ENCODE data around the gene ATP8A2.

Gene ATP8A2

DNA sequence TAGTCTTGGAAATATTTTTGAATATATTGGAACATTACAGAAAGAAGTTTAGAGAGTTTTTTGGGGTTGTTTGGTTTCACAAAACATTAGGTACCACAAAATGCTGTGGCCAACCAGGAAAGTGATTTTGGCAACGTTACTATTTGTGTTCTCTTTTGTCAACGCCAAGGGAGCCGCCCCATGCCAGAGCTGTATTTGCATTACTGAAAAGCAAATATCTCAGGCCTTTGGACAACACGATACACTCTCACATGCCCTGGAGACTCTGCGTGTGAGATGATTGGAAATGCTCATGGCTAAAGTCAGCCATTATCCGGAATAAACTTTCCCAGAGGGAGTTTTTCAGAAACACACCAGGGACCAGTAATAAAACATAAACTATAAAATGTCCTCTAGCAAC, 355.5 kb downstream of the ATP8A2 start:
- DNase-seq (ENCODE audit: low spot score) (no peak), FAIRE-seq (no peak)

DNA sequence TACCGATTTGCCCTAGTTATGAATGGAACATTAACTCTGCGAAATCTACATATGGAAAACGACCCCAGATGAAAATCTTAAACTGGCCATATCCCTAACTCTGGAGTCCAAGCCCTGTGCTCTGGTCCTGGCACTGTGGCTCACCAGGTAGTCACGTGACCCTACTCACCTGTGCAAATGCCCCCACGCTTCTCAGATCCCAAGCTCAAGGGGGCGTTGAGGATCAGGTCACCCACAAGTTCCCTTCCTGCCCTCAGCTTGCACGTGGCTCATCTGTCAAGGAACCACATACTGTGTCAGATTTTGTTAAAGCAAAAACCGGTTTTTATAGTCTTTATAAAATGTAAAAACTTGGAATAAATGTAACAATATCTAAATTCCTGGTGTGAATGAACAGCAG, 356.0 kb downstream of the ATP8A2 start:
- FAIRE-seq (no peak), DNase-seq (ENCODE audit: low spot score) (no peak)

DNA sequence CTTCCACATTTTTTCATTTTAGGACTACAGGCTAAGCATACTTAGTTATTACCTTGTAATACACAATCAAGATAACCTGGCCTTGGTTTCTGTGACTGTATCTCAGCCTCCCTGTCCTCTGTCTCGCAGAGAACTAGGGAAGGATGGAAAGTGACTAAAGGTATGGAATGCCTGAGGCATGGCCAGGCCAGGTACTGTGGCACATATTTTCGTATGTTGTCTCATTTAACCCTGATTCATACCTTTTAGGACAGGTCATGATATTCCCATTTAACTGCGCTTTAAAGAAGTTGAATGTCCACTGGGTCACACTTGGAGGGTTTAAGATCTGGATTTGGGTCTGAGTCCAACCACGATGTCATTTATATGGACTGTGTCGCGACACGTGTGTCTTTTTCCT, 357.4 kb downstream of the ATP8A2 start:
- no peak for FAIRE-seq
- no peak for DNase-seq (ENCODE audit: low spot score)

DNA sequence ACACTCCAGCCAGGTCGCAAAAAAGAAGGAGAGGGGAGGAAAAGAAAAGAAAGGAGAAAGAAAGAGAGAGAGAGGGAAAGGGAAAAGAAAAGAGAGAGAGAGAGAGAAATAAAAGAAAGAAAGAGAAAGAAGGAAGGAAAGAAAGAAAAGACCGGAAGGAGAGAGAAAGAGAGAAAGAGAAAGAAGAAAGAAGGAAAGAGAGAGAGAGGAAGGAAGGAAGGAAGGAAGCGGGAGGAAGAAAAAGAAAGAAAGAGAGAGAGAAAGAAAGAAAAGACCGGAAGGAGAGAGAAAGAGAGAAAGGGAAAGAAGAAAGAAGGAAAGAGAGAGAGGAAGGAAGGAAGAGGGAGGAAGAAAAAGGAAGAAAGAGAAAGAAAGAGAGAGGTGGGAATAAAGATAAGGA, 359.3 kb downstream of the ATP8A2 start:
- DNase-seq (ENCODE audit: low spot score) (no peak), FAIRE-seq (no peak)

DNA sequence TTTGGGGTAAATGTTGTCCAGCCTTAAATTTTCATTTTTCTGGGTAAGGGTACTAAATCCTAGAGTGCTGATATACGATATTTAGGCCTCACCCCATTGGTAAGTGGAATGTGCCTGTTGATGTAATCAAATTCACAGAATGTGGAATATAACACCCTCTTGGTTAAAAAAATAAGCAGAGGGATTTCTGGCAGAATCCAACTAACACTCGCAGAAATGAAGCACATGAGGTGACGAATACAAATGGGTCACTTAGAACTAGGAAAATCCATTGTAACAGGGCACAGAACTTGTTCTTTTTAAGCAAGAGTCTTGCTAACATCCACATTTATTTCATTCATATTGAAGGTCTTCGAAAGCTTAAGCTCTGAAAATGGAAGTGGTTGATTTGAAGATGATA, 359.8 kb downstream of the ATP8A2 start:
- no peak for DNase-seq (ENCODE audit: low spot score)
- FAIRE-seq, result no peak

DNA sequence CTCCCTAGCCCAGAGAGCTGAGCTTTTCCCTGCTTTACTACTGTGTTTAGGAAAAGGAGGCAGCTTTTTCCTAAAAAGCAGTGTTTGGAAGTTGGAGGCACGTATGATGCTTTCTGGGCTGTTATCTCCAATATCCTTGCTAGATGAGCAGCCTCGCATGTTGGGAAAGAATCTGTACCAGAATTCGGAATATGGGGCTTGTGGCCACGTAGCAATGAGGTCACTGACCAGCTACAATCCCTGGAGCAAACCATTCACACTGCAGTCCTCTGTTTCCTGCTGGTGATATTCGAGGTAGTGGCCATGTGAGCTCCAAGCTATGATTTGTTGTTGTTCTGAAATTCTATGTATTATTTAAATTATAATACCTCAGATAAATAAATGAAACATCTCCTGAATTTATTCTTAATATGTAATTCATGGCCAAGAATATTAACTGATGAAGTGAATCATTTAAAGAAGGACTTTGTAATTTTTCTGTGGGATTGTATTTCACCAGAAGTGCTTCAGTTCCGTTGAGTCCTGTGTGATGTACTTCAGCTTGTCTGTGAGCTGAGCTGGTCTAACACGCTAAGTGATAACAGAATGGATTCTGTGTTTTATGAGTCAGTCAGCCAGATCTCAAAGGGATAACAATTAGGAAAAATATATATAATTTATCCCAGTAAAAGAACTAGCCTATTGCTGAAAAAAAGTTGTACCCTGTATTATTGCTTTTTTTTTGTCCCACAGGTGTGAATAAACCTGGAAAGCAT, 360.5 kb downstream of the ATP8A2 start:
- DNase-seq (ENCODE audit: low spot score), result peak; percentile 21

DNA sequence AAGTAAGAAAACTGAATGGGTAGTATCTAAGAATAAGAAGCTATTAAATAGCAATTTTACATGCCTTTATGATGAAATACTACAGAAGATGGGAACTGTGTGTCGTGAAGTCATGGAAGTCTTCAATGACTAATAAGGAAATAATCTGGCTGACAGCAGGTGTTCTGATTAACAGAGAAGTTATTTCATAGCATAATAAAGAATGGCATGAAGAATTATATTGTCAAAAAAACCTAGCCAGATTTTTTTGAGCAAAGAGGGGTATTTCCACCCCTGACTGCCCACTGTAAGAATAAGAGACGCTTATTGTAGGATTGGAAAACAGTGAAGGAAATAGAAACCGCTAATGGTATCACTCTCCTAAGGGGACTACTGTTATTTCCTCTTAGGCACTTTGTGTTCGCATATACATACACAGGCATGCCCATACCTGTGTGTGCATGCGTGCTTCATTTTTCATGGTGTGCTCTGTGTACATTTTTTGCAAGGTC, 361.3 kb downstream of the ATP8A2 start:
- DNase-seq (ENCODE audit: low spot score) (peak; percentile 38), FAIRE-seq (no peak)

More for the DNA sequence above, 360.5 kb downstream of the ATP8A2 start:
- FAIRE-seq, result peak; percentile 5

DNA sequence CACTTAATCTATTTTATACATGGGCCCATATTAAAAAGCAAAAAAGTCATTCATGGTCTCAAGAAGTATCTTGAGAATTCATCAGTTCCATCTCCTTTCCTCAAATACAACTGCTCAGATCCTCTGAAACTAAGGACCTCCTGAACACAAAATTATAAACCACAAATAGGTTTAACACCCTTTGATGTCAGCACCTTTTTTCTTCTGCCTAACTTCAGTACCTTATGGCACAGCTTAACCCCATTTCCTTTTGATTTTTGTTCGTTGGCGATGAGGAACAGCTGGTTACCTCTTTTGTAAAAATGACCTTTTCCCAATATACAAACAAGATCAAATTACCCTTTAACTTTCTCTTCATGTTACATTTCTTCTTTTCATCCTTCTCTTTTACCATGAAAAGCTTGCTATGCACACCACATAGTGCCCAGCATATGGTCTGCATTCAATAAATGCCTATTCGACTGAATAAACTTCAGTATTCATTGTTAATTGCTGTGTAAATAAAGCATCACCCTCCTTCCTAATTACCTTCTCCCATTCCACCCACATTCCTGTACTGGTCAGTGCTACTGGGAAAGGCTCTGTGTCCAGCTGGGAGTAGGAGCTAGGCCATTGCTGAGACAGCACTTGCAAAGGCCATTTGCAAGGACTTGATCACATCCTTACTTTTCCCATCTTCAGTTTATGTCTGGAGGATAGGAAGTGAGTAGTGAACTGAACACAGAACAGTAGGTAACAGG, 362.1 kb downstream of the ATP8A2 start:
- no peak for FAIRE-seq

DNA sequence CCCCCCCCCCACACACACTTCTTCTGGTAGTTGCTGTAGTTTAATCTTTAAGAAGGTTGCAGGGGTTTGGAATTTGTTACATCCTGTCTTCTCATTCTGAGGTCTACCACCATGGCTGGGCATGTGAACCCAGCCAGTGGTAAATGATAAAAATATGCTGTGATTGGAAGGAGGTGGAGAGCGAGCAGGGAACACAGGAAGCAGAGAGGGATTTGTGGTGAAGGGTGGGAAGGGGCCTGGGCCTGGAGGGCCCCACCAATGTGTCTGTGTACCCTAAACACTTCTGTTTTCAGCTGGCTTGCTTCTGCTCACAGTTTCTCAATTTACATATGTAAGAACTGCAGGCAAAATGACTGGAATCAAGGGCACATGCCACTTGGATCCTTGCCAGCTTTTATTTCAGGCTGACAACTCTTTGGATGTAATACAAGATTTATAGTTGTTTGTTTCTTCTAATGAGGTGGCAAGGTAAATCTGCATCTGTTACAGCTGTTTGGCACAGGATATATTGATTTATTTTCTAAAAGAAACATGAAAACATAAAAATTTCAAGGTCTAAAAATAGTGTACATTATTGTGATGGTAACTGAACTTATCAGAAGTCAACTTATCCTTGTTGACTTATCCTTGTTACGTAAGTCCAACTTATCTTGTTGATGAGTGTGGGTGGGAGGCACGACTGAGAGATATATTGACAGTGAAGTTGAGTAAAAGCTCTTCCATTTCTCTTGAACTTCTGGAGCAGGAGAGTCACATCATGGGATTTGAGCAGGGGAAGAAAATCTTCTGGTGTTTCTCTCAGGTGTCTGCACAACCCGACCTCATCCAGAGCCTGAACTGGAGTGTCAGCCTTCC, 366.8 kb downstream of the ATP8A2 start:
- DNase-seq (ENCODE audit: low spot score), result peak; percentile 47

More for the DNA sequence above, 362.1 kb downstream of the ATP8A2 start:
- no peak for DNase-seq (ENCODE audit: low spot score)

DNA sequence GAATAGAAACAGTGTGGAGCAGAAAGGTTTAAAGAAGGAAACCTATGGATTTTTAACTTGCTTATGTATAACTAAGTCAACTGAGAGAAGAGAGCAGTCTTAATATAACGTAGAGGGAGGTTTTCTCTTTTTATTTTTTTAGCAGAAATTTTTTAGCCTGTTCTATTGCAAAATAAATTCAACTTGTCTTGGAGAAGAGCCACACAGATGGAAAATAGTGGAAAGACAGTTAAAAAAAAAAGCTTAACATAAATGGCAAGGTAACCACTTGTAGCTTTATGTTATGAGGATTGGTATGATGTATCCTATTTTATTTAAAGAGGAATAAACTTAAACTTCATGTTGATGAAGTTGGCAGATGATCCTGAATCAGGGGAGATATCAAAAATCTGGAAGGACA, 367.6 kb downstream of the ATP8A2 start:
- no peak for FAIRE-seq
- no peak for DNase-seq (ENCODE audit: low spot score)

More for the DNA sequence above, 366.8 kb downstream of the ATP8A2 start:
- no peak for FAIRE-seq

DNA sequence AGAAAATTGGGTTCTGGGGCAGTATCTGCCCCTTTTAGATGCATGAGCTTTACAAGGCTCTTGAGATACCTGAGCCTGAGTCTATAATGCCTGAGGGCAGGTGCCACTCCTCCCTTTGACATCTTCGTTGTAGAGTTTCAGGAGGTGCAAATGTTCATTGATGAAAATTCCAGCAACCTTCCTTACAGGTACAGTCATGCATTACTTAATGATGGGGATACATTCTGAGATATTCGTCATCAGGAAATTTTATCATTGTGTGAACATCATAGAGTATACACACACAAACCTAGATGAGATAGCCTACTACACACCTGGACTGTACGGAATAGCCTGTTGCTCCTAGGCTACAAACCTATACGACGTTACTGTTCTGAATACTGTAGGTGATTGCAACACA, 370.0 kb downstream of the ATP8A2 start:
- DNase-seq (ENCODE audit: low spot score) (no peak), FAIRE-seq (no peak)

DNA sequence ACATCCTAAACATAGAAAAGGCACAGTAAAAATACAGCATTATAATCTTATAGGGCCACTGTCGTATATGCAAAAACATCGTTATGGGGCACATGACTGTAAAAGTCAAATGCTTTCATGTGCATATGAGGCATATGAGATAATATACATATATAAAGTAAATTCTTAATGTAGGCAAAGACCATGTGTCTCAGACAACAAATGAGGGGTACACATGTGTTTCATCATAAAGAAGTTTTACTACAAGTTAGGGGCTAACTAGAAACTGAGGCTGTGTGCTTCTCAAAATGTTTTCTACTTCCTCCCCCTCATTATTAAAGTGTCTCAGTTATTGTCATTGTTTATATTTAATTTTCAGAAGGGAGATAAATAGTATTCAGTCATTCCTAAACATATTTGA, 370.4 kb downstream of the ATP8A2 start:
- DNase-seq (ENCODE audit: low spot score), result no peak
- FAIRE-seq, result no peak

DNA sequence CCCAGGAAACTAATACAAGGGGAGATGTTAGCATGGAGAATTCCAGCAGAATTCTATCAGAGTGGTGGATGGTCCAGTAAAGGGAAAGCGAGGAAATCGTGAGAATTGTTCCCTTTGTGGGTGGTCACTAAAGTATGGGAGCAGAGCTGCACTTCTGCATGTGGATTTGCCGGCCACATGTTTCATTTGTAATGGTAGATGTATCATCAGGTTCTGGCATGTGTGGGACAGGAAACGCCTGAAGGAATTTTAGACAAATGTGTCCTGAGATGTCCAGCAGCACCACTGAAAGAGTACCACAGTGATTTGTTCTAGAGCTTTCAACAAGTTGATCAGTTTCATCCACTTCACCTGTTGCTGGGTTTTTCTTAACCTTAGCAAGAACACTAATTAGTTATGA, 371.6 kb downstream of the ATP8A2 start:
- FAIRE-seq, result no peak
- no peak for DNase-seq (ENCODE audit: low spot score)

DNA sequence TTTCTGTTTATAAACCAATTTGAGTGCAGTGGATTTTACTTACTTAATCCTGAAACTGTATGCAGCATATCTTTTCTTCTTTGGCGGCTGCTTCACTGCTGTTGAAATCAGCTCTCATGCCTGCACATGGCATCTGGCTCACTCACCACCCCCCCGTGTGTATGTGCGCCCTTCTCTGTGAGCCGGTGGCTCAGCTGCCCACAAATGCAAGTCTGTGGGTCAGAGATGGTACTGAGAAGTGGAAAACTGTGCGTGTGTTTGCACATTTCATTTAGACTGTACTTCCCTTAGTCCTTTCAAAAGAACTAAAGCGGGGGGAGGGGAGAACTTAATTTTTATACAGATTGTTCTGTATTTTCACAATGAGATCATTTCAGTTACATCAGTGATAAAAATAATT, 372.4 kb downstream of the ATP8A2 start:
- no peak for FAIRE-seq
- DNase-seq (ENCODE audit: low spot score), result no peak

DNA sequence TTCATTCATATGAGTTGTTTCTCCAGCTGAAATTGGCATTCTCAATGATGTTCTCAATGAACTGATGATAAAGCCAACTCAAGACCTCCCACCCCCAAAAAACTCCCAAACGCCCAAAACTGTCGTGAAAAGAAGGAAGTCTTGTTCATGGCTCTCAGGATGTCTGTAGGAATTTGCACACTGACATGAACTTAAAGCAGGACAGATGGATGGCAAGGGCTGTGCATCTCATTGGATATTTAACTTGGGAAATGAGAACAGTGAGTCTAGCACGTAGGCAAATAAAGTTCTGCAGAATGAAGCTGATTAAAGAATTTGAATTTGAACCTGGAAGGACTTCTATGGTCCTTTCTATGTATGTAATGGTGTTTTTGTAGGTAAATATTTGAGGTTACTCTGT, 374.4 kb downstream of the ATP8A2 start:
- DNase-seq (ENCODE audit: low spot score) (no peak), FAIRE-seq (no peak)

DNA sequence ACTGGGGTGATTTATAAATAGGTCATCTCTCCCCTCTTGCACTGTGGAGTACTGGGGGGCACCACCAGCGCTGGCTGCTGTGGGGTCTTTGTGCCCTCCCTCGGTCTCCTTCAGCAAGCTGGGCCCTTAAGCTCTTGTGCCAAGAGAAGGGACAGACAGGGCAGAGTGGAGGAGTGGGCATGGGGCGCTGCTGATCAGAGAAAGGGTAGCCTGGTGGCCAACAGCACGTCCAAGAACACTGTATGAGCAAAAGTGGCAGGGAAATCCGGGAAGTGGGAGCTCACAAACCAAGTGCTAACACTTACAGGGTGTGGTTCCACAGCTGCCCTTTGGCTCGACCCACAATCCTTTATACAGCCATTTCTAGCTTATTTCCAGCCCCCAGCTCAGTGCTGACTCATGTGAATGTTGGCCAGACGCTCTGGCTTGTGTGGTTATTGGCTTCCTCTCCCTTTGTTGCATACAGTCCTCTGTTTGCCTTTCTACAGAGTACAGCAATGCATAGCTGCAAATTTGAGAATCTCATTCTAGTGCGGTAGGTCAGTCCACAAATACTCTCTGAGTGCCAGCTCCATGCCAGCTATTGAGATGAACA, 381.3 kb downstream of the ATP8A2 start:
- DNase-seq (ENCODE audit: low spot score) (peak; percentile 65), FAIRE-seq (no peak)

DNA sequence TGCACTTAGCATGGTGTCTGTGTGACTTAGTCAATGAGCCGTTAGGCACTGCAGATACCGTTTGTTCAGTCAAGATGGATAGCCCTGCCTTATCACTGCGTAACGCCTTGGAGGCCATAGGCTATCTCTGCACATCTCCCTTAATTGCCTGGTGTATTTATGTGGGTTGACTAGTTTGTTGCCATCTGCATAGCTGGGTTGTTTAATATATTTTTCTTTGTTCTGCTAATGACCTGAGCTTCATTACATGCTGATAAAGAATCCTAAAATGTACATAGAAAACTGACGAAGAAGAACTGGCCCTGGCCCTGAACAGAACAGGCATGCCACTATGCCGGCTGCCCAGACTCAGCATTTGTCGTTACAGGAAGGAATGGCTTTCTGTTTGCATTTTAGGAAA, 382.2 kb downstream of the ATP8A2 start:
- no peak for FAIRE-seq
- DNase-seq (ENCODE audit: low spot score), result no peak

DNA sequence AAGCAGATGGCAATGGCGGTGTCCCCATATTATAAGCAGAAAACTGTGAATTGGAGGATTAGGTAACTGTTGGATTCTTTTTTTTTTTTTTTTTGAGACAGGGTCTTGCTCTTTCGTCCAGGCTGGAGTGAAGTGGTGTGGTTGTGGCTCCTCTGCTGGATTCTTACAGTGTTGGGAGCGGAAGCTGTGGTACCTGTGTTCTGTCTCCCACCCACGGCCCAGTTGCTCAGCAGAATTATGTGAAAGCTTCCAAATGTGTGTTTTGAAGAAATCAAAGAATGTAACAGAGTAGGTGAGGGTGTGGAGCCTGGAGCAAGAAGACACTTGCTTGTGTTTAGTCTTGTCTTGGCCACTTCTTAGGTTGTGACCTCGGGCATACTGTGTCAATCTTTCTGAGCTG, 384.5 kb downstream of the ATP8A2 start:
- DNase-seq (ENCODE audit: low spot score) (no peak), FAIRE-seq (no peak)

DNA sequence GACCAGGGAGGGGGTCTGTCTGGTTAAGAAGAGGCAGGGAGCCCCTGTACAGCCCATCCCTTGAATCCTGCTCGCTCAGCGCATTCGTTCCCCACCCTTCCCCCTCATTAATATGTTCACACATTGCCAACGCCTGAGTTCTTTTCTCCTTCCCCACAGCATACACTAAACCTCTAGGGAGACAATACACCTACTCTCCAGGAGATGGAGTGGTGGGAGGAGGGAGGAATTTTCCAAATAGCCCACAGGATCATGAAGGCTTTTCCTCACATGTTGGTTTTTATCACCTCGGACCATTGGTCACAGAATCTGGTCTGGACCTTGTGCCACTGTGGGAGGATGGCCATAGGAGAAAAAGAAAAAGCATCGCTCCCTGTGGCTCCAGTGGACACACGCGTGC, 385.1 kb downstream of the ATP8A2 start:
- FAIRE-seq (no peak), DNase-seq (ENCODE audit: low spot score) (no peak)

DNA sequence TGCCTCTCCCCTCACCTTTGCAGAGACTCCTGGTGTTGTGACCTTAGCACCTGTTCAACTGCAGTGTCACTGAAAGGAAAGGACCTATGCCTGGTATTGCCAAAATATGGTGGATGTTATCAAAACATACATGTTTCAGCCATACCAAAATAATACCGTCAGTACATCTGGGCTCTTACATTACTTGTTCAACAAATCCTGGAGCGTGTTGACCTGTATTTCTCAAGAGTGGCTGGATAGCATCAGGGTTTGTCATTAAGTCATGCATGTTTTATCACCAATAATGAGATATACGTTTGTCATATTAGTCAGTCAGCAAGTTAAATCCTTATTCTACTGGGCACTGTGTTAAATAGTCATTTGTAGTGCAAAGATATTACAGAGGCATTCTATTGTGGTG, 389.3 kb downstream of the ATP8A2 start:
- FAIRE-seq (no peak), DNase-seq (ENCODE audit: low spot score) (no peak)

DNA sequence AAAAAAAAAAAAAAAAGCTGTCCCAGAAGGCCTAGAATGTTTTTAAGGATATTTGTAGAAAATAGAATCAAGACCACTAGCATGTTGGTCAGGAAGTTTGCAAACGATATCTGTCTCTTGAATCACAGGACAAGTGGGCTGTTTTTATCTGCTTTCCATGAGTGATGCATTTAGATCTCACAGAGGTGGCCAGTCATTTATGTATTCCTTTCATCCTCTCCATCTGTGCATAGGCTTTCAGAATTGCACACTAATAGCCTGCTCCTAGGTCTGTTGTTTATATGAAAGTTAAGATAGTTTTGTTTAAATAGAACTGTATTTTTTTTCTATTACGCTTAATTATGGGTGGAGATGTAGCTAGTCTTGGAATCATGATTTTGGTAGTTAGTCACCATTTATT, 390.5 kb downstream of the ATP8A2 start:
- FAIRE-seq, result no peak
- DNase-seq (ENCODE audit: low spot score), result no peak
